A172 (cell line): Measurements from ENCODE around the gene AP2A2. TPM values are rescaled to one million over a fixed set of nuclear protein-coding genes. Genes with fewer than 3 reads are reported as not detected.

Experiments
- DNase-seq: peaks from one replicate; pipeline ENCODE4 v3.0.0-alpha.2; 2015; ENCODE audit warnings: low spot score
- total RNA-seq: library from RNA; depleted of rRNA; stranded (reverse); fragments of >200 nt; shearing (Covaris generic); gene quantifications from 2 replicates; pipeline ENCODE4 v1.2.3, GENCODE V29; 2014

Gene AP2A2
- total RNA-seq, 1 experiment from 2014 or later, result 29.4 TPM

DNA sequence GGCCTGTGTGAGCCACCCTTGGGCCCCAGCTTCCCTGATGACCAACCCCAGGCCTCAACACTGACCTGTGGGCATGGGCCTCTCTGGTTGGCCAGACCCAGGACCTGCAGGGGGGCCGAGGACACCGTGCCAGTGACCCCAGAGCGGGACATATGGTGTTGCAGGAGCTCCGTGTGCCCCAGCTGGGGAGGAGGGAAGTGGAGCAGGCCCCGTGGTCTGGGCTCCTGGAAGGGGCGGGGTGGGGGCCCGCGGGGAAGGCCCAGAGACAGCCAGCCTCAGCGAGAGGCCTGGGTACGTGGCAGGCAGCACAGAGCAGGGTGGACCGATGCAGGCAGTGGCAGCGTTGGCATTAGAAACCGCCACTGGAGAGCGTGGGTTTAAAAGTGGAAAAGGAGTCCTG, 88.6 kb downstream of the AP2A2 start:
- DNase-seq, result no peak

DNA sequence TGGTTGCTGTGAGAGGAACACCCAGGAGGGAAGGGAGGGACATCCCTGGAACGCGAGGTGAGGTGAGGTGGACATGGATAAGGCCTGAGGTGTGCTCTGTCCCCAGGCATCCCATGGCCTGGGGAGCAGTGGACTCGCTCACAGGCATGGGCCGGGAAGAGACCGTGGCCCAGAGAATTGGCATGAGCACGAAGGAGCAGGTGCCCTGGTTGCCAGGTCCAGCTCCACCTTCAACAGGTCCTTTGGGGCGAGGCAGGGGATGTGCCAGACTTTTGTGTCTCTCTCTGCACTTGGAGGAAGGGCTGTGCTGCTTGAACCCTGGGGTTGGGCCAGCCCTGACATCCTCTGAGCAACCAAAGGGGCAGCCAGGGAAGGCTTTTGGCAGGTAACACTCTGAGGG, 89.4 kb downstream of the AP2A2 start:
- DNase-seq, result no peak

DNA sequence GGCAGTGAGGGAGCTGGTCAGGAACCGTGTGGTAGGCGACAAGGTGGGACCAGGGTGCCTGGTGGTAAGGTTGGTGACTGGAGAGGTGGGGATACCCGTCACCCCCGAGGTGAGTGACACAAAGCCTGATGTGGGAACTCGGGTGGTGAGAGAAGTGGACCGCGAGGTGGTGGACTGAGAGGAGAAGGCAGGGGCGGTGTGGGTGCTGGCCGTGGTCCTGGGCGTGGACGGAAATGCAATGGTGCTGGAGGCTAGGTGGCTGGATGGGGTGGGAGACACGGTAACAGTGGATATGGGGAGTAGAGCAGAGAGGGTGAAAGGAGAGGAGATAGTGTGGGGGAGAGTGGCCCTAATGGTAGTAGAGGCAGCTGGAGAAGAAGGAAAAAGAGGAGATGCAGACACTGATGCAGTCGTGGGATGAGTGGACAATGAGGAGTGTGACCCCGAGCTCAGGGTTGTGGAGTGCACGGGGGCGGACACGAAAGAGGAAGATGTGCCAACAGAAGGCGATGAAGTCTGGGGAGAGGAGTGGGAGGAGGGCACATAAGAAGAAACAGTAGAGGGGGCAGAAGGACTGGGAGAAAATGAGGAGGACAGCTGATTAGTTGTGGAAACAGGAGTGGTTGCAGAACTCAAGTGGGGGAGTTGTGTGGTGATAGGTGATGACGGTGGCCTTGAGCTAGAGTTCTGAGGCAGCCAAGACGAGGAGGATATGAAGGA, 90.3 kb downstream of the AP2A2 start:
- no peak for DNase-seq

DNA sequence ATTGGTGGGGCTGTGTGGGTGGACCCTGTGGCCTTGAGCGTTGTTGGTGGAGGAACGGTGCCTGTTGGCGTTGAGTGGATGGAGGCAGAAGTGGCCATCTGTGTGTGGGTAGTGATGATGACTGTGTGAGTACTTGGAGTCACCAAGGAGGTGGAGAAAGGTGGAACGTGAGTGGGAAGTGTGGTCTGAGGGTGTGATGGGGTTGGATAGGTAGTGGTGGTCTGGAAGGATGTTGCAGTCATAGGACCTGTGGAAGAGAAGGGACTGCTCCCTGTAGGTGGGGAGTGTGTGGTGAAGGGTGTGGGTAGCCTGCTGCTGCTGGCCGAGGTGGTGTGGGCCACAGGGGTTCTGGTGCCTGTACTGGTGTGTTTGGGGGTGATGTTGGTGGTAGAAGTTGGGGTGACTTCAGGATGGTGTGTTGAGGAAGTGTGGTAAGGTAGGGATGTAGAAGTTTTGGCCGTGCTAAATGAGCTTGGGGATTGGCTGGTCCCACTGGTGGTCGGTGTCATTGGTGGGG, 91.0 kb downstream of the AP2A2 start:
- DNase-seq, result peak; percentile 30

DNA sequence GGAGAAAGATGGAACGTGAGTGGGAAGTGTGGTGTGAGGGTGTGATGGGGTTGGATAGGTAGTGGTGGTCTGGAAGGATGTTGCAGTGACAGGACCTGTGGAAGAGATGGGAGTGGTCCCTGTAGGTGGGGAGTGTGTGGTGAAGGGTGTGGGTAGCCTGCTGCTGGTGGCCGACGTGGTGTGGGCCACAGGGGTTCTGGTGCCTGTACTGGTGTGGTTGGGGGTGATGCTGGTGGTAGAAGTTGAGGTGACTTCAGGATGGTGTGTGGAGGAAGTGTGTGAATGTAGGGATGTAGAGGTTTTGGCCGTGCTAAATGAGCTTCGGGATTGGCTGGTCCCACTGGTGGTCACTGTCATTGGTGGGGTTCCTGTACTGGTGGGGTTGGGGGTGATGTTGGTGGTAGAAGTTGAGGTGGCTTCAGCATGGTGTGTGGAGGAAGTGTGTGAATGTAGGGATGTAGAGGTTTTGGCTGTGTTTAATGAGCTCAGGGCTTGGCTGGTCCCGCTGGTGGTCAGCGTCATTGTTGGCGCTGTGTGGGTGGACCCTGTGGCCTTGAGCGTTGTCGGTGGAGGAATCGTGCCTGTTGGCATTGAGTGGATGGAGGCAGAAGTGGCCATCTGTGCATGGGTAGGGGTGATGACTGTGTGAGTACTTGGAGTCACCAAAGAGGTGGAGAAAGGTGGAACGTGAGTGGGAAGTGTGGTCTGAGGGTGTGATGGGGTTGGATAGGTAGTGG, 91.8 kb downstream of the AP2A2 start:
- DNase-seq, result peak; percentile 26

DNA sequence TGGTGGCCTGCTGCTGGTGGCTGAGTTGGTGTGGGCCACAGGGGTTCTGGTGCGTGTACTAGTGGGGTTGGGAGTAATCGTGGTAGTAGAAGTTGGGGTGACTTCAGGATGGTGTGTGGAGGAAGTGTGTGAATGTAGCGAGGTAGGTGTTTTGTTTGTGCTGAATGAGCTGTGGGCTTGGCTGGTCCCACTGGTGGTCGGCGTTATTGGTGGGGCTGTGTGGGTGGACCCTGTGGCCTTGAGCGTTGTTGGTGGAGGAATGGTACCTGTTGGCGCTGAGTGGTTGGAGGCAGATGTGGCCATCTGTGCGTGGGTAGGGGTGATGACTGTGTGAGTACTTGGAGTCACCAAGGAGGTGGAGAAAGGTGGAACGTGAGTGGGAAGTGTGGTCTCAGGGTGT, 92.4 kb downstream of the AP2A2 start:
- no peak for DNase-seq

DNA sequence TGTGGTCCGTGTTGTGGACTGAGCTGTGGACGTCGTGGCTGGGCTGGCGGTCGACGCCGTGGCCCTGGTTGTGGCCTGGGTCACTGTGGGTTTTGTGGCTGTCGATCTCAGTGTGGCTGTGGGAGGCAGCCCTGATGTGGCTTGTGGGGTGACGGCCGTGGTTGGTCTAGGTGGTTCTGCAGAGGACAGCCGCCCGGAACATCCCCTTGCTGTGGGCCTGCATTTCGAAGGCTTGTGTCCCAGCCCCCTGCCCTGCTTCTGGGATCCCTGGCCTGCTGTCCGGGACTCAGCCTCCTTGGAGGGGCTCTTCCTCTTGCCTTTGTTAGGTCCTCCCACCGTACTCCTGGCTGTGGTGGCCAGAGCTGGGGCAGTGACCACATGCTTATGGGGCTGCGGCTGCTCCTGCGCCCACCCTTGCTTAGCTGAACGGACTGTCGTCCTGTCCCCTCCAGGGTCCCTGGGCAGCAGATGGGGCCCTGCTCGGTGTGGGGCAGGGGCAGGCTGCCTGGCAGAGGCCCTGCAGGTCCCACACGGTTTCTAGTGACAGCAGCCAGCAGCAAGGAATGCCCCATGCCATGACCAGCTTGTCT, 93.7 kb downstream of the AP2A2 start:
- DNase-seq, result no peak

DNA sequence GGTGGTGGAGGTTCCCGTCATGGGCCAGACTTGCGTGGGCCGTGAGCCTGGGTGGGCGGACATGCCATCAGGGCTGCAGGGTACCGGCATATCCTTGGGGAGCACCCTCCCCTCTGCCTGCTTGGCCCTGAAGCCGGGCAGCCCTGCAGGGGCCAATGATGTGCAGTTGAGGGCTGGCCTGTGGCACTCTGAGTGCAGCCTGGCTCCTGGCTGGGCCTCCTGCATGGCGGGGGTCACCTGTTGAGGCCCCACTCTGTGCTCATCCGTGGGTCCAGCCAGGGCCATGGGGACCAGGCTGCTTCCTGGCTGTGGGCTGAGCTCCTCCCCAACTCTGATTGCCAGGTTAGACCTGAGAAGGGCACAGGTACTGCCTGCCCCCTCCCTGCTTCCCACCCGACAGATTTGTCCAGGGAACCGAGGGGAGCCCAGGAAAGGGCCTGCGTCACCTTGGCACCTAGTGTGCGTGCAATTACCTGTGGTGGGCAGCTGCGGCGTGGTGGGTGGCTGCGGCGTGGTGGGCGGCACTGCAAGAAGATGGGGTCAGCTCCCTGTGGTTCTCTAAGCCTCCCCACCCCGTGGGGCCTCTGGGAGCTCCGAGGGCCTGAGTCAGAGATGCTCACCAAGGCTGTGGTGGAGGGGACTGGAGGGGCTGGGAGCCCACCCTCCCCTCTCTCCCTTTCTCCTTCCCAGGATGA, 94.7 kb downstream of the AP2A2 start:
- no peak for DNase-seq

DNA sequence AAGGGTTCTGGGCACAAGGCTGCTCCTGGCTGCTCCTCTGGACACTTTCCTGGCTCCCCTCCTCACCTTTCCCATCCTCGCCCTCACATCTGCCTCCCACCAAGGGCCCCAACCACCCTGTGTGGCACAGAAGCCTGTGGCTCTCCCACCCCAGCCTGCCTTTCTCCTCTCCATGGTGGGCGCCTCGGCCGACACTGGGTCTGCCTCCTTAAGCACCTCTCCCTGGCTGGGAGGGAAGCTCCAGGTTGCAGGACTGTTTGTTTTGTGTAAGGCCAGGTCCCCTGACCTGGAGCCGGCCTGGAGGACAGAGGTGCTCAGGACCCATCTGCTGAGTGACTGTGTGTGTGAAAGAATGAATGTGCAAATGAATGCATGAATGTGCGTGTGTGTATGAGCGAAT, 96.7 kb downstream of the AP2A2 start:
- DNase-seq, result no peak

DNA sequence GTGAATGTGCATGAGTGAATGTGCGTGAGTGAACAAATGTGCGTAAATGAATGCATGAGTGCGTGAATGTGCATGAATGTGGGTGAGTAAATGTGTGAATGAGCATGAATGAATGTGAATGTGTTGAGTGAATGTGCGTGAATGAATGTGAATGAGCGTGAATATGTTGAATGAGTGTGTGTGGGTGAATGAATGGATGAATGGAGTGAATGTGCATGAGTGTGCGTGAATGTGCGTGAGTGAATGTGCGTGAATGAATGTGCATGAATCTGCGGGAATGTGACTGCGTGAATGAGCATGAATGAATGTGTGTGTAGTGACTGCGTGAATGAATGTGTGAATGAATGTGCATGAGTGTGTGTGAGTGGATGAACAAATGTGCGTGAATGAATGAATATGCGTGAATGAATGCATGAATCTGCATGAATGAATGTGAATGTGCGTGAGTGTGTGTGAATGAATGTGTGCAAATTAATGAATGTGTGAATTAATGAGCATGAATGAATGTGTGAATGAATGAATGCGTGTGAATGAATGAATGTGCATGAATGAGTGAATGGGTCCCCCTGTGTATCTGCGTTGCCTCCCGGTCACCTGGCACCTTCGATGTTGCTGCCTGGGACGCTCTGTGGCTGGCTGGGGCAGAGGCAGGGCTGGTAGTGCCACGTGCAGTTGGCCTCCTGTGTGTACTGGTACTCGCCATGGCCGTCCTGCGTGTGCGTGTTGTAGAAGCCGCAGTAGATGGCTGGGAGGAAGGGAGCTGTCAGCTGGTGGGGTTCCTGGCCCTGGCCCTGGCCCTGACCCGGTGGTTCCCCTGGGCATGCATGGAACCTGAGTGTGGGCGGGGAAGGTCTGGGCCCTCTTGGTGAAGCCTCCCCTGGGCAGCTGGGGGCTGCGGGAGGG, 97.5 kb downstream of the AP2A2 start:
- no peak for DNase-seq

DNA sequence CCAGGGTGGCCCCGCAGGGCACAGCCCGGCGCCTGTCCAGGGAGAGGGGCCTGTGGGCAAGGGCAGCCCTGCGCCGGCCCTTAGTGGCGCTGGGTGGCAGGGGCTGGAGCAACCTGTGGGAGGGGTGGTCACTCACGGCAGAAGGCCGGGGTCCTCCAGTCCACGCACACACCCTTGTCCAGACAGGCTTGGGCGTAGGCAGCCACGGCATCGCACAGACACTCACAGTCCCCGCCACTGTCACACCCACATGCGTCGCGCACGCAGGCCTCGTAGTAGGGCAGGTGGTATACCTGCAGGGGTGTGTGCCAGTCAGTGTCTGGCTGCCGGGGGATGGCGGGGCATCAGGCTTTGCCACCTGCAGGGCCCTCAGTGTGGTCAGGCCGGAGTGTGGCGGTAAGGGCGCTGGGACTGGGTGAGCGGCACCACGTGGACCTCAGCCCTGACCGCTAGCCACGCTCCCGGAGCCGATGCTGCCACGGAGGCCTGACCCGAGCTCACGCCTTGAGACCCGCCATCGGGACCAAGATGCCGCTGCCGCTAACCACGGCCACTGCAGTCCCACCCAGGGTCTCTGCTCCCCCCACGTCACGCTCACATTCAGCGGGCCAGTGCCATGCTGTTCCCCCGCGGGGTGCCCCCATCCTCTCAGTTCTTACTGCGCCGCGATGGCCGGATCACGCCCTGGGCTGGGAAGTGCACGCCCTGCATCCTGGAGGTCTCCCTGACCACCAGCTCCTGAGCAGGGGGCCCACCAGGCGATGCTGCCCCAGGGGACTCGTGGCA, 98.3 kb downstream of the AP2A2 start:
- DNase-seq, result no peak

DNA sequence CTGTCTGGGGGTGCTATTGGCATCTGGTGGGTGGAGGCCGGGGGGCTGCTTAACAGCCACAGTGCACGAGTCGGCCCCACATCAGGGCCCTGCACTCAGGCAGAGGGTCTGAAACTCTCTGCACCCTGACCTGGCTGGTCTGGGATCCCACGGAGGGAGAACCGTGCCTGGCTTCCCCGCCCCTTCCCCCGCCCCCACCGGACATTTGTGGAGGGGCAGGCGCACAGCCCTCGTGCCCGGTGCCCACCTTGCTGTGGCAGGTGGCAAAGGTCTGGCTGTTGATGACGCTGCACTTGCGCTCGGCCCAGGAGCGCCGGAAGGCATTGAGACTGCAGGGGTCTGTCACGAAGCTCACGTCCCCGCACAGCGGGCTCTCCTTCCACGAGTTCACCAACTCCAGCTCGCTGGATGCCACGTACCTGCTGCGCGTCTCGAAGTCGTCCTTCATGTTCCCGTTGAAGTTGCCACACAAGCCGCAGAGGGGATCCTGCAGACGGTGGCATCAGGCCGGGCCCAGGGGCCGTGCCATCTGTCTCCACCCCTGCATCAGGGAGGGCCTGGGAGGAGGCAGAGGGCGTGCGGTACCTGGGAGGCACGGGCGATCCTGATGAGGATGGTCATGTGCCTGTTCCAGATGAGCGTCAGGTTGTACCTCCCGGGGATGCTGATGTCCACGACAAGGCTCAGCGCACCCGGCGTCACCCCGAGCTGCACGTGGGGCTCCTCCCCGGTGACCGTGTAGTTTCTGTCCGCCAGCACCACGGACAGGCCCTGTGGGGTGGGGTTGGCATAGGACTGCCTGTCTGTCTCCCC, 99.1 kb downstream of the AP2A2 start:
- DNase-seq, result no peak

DNA sequence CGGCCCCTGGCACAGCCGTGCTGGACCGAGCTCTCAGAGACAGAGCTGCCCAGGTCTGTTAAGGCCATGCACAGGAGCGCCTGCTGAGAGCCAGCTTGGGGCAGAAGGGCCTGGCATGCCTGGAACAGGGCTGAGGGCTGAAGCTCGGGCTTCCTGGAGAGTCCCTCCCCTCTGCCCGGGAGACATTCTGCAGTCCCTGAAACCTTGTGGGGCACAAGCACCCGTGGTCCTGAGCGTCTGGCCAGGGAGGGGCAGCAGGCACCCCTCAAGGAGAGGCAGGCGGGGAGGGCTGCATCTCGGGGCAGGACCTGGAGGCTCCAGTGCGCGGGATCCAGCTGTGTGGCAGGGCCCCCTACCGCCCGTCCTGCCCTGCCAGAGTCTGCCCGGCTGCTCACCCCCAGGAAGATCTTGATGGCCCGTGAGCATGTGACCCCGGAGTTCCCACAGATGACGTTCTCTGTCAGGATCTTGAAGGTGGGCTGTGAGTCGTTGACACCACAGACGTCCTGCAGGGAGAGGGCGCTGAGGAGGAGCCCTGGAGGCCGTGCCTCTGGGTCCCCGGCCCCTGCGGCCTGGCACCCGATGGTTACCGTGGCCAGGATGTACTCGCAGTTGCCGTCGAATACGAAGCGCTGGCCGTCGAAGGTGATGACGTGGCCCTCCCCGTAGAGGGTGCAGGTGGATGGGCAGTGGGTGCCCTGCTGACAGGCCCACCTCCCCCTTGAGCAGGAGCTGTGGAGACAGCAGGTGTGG, 99.9 kb downstream of the AP2A2 start:
- DNase-seq, result no peak

DNA sequence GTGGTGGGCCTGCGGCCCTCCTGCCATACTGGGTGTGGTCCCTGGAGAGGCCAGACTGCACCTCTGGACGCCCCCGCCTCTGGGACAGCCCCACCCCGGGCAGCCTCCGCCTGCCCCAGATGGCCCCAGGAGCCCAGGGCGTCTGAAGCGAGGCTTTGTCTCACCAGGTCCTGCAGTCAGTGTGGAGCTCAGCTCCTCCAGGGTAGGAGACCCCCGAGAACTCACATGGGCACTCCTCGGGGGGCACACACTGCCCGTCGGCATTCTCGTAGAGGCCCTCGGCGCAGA, 100.4 kb downstream of the AP2A2 start:
- no peak for DNase-seq

DNA sequence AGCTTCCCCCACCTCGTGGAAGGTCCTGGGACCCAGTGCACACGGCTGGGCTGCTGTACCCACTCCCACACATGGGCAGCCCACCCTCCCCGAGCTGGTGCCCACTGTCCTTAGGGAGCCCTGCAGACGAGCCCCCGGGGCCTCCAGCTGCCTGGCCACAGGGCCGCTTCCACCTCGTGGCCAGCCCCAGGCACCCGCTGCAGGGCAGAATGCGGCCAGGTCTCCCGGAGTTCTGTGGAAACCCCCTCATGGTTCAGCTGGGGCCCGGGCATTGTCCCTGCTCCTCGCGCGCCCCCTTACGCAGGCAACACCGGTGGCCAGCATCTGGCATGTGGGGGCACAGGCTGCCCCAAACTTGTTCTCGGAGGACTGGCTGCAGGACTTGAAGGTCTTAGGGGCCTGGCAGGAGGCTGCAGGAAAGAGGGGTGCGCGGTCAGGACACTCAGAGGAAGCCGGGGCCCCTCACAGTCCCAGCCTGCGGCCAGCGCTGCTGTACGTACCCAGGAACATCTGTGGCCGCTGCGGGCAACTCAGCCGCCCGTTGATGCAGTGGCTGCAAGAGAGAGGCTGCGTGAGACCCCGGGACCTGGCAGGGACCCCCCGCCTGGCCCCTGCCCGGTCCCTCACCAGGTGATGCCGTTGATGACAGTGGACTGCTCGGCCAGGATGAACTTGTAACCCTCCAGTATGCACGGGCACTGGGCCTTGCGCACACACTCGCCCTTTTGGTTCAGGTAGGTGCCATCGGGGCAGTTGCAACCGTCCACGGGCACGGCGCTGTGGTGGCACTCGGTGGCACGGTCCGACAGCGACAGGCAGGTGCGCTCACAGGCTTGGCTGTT, 101.2 kb downstream of the AP2A2 start:
- DNase-seq, result no peak

DNA sequence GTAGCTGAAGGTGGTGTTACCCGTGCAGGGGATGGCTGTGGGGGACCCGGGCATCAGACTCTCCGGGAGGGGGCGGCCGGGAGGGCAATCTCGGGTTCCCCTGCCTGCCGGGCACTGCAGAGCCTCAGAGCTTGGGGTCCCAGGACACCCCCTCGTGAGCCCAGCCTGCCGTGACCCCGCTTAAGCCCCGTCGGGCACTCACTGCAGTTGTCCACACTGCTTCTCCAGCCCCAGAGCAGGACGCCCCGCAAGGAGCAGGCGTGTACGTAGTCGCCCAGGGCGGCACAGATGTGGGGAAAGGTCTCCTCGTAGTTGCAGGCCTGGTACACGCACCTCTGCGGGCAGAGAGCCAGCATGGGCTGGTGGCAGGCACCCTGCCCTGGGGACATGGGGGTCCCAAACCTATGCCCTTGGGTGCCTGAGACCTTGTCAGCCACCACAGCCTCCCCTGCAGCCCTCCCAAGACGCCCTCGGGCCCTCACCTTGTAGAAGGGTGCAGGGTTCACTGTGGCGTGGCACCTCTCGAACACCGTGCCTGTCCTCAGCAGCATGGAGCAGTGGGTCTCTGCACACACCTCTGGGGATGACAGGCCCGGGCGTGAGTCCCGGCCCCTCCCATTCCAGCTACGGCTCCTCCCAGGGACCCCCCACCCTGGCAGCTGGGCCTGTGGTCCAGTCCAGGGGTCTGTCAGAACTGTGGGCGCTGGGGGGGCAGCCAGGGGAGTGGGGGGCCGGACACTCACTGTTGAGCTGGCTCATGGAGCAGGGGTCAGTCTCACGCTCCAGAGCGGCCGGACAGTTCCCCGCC, 102.0 kb downstream of the AP2A2 start:
- no peak for DNase-seq

DNA sequence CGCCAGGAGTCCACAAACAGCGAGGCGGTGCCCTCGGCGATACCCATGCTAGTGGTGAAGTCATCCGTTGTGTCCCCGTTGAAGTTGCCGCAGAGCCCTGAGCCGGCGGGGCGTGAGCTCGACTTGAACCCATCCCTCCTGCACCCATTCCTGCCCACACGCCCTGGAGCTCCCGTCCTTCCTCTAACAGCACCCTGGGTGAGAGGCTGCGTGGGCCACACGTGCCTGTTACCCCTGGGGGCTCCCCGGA, 102.5 kb downstream of the AP2A2 start:
- DNase-seq, result no peak

DNA sequence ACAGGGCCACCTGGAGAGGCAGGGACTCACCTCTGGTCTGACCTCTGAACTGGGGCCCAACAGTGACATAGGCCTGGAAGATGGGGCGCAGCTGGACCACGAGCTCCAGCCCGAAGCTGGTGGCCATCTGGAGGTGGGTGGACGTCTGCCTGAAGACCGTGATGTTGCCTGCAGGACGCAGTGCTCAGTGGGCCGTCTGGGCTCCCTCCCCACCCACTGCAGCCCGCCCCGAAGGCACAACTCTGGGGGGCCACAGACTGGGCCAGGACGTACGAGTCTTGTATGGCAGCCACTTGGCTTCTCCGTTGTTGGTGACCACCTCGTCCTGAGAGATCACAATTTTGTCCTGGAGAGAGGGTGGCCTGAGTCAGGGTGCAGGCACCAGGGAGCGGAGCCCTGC, 102.9 kb downstream of the AP2A2 start:
- DNase-seq, result no peak
